ENCODE data around the gene PPFIA4.

- TF ChIP-seq, protein P1, sequence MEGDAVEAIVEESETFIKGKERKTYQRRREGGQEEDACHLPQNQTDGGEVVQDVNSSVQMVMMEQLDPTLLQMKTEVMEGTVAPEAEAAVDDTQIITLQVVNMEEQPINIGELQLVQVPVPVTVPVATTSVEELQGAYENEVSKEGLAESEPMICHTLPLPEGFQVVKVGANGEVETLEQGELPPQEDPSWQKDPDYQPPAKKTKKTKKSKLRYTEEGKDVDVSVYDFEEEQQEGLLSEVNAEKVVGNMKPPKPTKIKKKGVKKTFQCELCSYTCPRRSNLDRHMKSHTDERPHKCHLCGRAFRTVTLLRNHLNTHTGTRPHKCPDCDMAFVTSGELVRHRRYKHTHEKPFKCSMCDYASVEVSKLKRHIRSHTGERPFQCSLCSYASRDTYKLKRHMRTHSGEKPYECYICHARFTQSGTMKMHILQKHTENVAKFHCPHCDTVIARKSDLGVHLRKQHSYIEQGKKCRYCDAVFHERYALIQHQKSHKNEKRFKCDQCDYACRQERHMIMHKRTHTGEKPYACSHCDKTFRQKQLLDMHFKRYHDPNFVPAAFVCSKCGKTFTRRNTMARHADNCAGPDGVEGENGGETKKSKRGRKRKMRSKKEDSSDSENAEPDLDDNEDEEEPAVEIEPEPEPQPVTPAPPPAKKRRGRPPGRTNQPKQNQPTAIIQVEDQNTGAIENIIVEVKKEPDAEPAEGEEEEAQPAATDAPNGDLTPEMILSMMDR (IDR thresholded peaks at IDR 0.05), result peak; percentile 88
- TF ChIP-seq ATF3 (CRISPR knock-in tag; conservative IDR thresholded peaks at IDR 0.05), result no peak
- TF ChIP-seq, protein P2, sequence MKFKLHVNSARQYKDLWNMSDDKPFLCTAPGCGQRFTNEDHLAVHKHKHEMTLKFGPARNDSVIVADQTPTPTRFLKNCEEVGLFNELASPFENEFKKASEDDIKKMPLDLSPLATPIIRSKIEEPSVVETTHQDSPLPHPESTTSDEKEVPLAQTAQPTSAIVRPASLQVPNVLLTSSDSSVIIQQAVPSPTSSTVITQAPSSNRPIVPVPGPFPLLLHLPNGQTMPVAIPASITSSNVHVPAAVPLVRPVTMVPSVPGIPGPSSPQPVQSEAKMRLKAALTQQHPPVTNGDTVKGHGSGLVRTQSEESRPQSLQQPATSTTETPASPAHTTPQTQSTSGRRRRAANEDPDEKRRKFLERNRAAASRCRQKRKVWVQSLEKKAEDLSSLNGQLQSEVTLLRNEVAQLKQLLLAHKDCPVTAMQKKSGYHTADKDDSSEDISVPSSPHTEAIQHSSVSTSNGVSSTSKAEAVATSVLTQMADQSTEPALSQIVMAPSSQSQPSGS (CRISPR knock-in tag; IDR thresholded peaks at IDR 0.05; ENCODE audit: borderline replicate concordance, low read depth), result no peak
- TF ChIP-seq, protein P3, sequence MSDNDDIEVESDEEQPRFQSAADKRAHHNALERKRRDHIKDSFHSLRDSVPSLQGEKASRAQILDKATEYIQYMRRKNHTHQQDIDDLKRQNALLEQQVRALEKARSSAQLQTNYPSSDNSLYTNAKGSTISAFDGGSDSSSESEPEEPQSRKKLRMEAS (CRISPR knock-in tag; IDR thresholded peaks at IDR 0.05), result no peak
Measured at GRCh38 chr1:203084588-203085527, 58.6 kb downstream of the PPFIA4 start.
